ENCODE results near the gene CLDN6.

DNA sequence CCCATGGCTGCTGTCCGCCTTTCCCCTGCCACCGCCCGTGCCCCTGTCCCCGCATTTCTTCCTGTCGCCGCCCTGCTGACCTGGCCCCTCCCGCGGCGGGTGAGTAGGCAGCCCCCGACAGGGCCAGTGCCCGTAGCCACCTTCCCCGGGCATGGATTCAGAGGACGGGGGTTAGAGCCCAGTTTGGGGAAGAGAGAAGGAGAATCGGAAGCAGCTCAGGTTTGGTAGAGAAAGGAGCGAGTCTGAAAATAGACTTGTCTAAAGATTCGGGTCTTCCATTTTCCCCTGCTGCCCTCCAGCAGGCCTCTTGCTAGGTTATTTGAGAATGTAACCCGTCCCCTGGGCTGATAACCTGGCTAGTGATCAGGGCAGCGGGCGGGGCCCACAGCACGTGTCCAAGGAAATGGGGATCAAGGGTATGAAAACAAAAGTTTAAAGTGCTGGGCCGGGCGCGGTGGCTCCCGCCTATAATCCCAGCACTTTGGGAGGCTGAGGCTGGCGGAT, 13.2 kb downstream of the CLDN6 start:
- TF ChIP-seq, protein P1, sequence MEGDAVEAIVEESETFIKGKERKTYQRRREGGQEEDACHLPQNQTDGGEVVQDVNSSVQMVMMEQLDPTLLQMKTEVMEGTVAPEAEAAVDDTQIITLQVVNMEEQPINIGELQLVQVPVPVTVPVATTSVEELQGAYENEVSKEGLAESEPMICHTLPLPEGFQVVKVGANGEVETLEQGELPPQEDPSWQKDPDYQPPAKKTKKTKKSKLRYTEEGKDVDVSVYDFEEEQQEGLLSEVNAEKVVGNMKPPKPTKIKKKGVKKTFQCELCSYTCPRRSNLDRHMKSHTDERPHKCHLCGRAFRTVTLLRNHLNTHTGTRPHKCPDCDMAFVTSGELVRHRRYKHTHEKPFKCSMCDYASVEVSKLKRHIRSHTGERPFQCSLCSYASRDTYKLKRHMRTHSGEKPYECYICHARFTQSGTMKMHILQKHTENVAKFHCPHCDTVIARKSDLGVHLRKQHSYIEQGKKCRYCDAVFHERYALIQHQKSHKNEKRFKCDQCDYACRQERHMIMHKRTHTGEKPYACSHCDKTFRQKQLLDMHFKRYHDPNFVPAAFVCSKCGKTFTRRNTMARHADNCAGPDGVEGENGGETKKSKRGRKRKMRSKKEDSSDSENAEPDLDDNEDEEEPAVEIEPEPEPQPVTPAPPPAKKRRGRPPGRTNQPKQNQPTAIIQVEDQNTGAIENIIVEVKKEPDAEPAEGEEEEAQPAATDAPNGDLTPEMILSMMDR (IDR thresholded peaks at IDR 0.05), result no peak
- peak in 1 of 2 donors; percentile 6 for TF ChIP-seq POLR2A (IDR thresholded peaks at IDR 0.05)

All from thyroid gland (tissue), 4 donors.